GM12873 (cell line): Measurements from ENCODE around the gene GPHB5.

Source experiments
- CTCF ChIP-seq: IDR thresholded peaks from 2 replicates; pipeline ENCODE4 v1.5.1; 2012; ENCODE audit warnings: low read depth, mild to moderate bottlenecking, moderate library complexity, low read length, control low read depth; ENCODE audit not compliant: insufficient read depth; ENCODE audit errors: missing control alignments

The GPHB5 gene

GRCh38 chr14:63277591-63278183 lies 41.0 kb downstream of the GPHB5 start:
- no peak for TF ChIP-seq CTCF

- TF ChIP-seq CTCF: peak; percentile 68
These were observed 42.0 kb downstream of the GPHB5 start for GRCh38 chr14:63276492-63277342.

- TF ChIP-seq CTCF: no peak
These were observed 42.7 kb downstream of the GPHB5 start for GRCh38 chr14:63276016-63276415.

- TF ChIP-seq CTCF: no peak
These were observed 43.1 kb downstream of the GPHB5 start for GRCh38 chr14:63275611-63276010.

- TF ChIP-seq CTCF: no peak
These were observed 44.7 kb downstream of the GPHB5 start for GRCh38 chr14:63273717-63274655.

GRCh38 chr14:63273129-63273528 lies 45.6 kb downstream of the GPHB5 start:
- no peak for TF ChIP-seq CTCF
